K562 (cell line): ENCODE measurements around the gene RPUSD2. TPM values are rescaled to one million over a fixed set of nuclear protein-coding genes. Genes with fewer than 3 reads are reported as not detected.
A peak's percentile ranks its signal among the peaks of the same experiment; 100 is the strongest.

ENCODE experiments used
- BACH1 ChIP-seq: fragments of 200-800 bp; sonication (Bioruptor generic); IDR thresholded peaks from 2 replicates; pipeline ENCODE4 v1.6.1; 2016; ENCODE audit warnings: missing genetic modification characterization, missing compliant biosample characterization
- CEBPG ChIP-seq, 3 experiments: fragments of 200-800 bp in 1 of 3; sonication (Bioruptor generic) in 1 of 3; sonication (generic) in 1 of 3; formaldehyde crosslinking in 1 of 3; IDR thresholded peaks in 2 of 3; conservative IDR thresholded peaks in 1 of 3; 2 replicates each; pipeline versions ENCODE4 v1.6.1 to v1.8.0; 2016 to 2022; ENCODE audit warnings: missing compliant biosample characterization in 2 of 3, missing genetic modification characterization in 2 of 3, mild to moderate bottlenecking in 1 of 3, missing genetic modification reagents in 1 of 3
- CHD4 ChIP-seq: fragments of 200-600 bp; sonication (generic); IDR thresholded peaks from 3 replicates; pipeline ENCODE4 v1.6.1; 2012; ENCODE audit warnings: low read depth, mild to moderate bottlenecking, mixed read lengths, low read length, inconsistent platforms; ENCODE audit not compliant: insufficient read depth, insufficient replicate concordance, poor library complexity, severe bottlenecking
- JUND ChIP-seq, 2 experiments: IDR thresholded peaks; 2 replicates in 1 of 2; 3 replicates in 1 of 2; pipeline ENCODE4 v1.6.1; 2011; ENCODE audit warnings: borderline replicate concordance in 2 of 2, low read depth in 2 of 2, low read length in 2 of 2, improper control_type of control experiment in 1 of 2, missing biosample characterization in 1 of 2, missing genetic modification characterization in 1 of 2, missing genetic modification reagents in 1 of 2
- MXD1 ChIP-seq: fragments of 250-450 bp; sonication (Bioruptor Pico); IDR thresholded peaks from 2 replicates; pipeline ENCODE4 v1.8.0; 2021; ENCODE audit warnings: borderline replicate concordance, mild to moderate bottlenecking, moderate library complexity; ENCODE audit not compliant: poor library complexity, severe bottlenecking
- NEUROD1 ChIP-seq: fragments of 150-350 bp; IDR thresholded peaks from 2 replicates; pipeline ENCODE4 v1.6.1; 2014; ENCODE audit warnings: borderline replicate concordance, low read length, low read depth; ENCODE audit not compliant: partially characterized antibody
- PCBP2 ChIP-seq: fragments of 200-400 bp; formaldehyde crosslinking; IDR thresholded peaks from 2 replicates; pipeline ENCODE4 v1.6.1; 2018; ENCODE audit warnings: low read length, low read depth, mild to moderate bottlenecking, moderate library complexity; ENCODE audit not compliant: poor library complexity, severe bottlenecking
- POLR2G ChIP-seq: fragments of 200-400 bp; formaldehyde crosslinking; IDR thresholded peaks from 2 replicates; pipeline ENCODE4 v1.6.1; 2017; ENCODE audit warnings: low read depth, mild to moderate bottlenecking, antibody characterized with exemption, low read length, moderate library complexity
- PRDM10 ChIP-seq: fragments of 450-650 bp; IDR thresholded peaks from 2 replicates; pipeline ENCODE4 v1.6.1; 2018; ENCODE audit not compliant: partially characterized antibody
- PTRF ChIP-seq: fragments of 450-650 bp; IDR thresholded peaks from 2 replicates; pipeline ENCODE4 v1.6.1; 2016; ENCODE audit warnings: mild to moderate bottlenecking, missing genetic modification characterization, missing compliant biosample characterization
- RB1 ChIP-seq: fragments of 450-650 bp; IDR thresholded peaks from 2 replicates; pipeline ENCODE4 v1.6.1; 2017; ENCODE audit warnings: low read depth, mild to moderate bottlenecking
- SOX6 ChIP-seq: fragments of 450-650 bp; IDR thresholded peaks from 2 replicates; pipeline ENCODE4 v1.6.1; 2014; ENCODE audit warnings: mild to moderate bottlenecking
- TCF7 ChIP-seq: sonication (generic); IDR thresholded peaks from 2 replicates; pipeline ENCODE4 v1.6.1; 2016; ENCODE audit warnings: antibody characterized with exemption, borderline replicate concordance
- ZNF395 ChIP-seq: fragments of 200-800 bp; sonication (Bioruptor generic); IDR thresholded peaks from 2 replicates; pipeline ENCODE4 v1.6.1; 2017; ENCODE audit warnings: missing genetic modification characterization, missing compliant biosample characterization
- ZNF41 ChIP-seq: fragments of 250-450 bp; sonication (Bioruptor Pico); conservative IDR thresholded peaks from 2 replicates; pipeline ENCODE4 v1.4.0; 2020; ENCODE audit warnings: mild to moderate bottlenecking
- ZNF583 ChIP-seq: fragments of 250-450 bp; sonication (Bioruptor Pico); IDR thresholded peaks from 2 replicates; pipeline ENCODE4 v1.4.0; 2020
- ZNF639 ChIP-seq, 2 experiments: fragments of 200-800 bp in 1 of 2; sonication (Bioruptor generic) in 1 of 2; sonication (generic) in 1 of 2; formaldehyde crosslinking in 1 of 2; IDR thresholded peaks in 1 of 2; conservative IDR thresholded peaks in 1 of 2; 2 replicates each; pipeline versions ENCODE4 v1.5.0 to v1.6.1; 2016 to 2020; ENCODE audit warnings: missing compliant biosample characterization in 1 of 2, missing genetic modification characterization in 1 of 2, missing genetic modification reagents in 1 of 2
- polyA plus RNA-seq, 8 experiments: library from polyadenylated mRNA; depleted of rRNA in 4 of 8; stranded (reverse) in 5 of 8; unstranded in 3 of 8; fragments of >200 nt; fragmentation: Nextera tagmentation in 2 of 8; fragmentation: Illumina TruSeq in 1 of 8; extraction: Ambion mirVana in 2 of 8; extraction: Trizol in 1 of 8; gene quantifications; 2 replicates each; pipeline versions ENCODE4 v1.2.1 to v1.2.3, GENCODE V29; 2011 to 2014; ENCODE audit warnings: inconsistent platforms in 1 of 8, missing spikeins in 1 of 8
- total RNA-seq, 7 experiments: library from RNA; depleted of rRNA in 6 of 7; stranded (reverse); fragments of >200 nt in 6 of 7; fragmentation: Illumina TruSeq in 2 of 7; extraction: Trizol in 2 of 7; gene quantifications; 2 replicates each; pipeline versions ENCODE4 v1.2.1 to v1.2.3, GENCODE V29; 2011 to 2021; ENCODE audit warnings: low replicate concordance in 1 of 7

Gene RPUSD2
- total and polyA plus RNA-seq, 9 of the 15 experiments (the other 6 are each of a cell fraction or from before 2014, with no cell fraction given), result 3.7 to 30.2 (median 14.3) TPM

- TF ChIP-seq PRDM10, result no peak
- TF ChIP-seq PCBP2, result no peak
- no peak for TF ChIP-seq CHD4
- TF ChIP-seq SOX6, result peak; percentile 98
- no peak for TF ChIP-seq MXD1
- TF ChIP-seq ZNF583 (CRISPR knock-in tag), result no peak
- no peak for TF ChIP-seq POLR2G
- no peak for TF ChIP-seq PTRF (tag)
- no peak for TF ChIP-seq CEBPG (CRISPR knock-in tag; IDR thresholded peaks at IDR 0.05)
- TF ChIP-seq CEBPG (tag; conservative IDR thresholded peaks at IDR 0.05 in 1 of 2, IDR thresholded peaks at IDR 0.05 in 1 of 2), result no peak
- TF ChIP-seq JUND (IDR thresholded peaks at IDR 0.05; ENCODE audit: borderline replicate concordance, low read depth, low read length), result peak; percentile 18; the same call in 1 of the 2 replicates
- 0 out of 3 replicates have a peak, but pooled peaks have one; percentile 8 for TF ChIP-seq JUND (tag; IDR thresholded peaks at IDR 0.05; ENCODE audit: borderline replicate concordance, low read depth, low read length)
- no peak for TF ChIP-seq ZNF41 (CRISPR knock-in tag)
- TF ChIP-seq BACH1 (tag), result no peak
- no peak; a peak in 1 of 4 replicates for TF ChIP-seq ZNF639 (CRISPR knock-in tag; conservative IDR thresholded peaks at IDR 0.05 in 1 of 2, IDR thresholded peaks at IDR 0.05 in 1 of 2)
- TF ChIP-seq TCF7, result peak; percentile 58; the same call in 1 of the 2 replicates
- peak; percentile 36 for TF ChIP-seq NEUROD1
- peak; percentile 47; the same call in 1 of the 2 replicates for TF ChIP-seq ZNF395 (CRISPR knock-in tag)
- TF ChIP-seq RB1, result no peak
Observed at GRCh38 chr15:40558952-40559742, 10.0 kb upstream of the RPUSD2 start (continued).
